HepG2 (cell line): ENCODE measurements around the gene CSTF3. TPM values are rescaled to one million over a fixed set of nuclear protein-coding genes. Genes with fewer than 3 reads are reported as not detected.

ENCODE experiments used
- ATAC-seq: fragments of 200-7000 bp; cut with Tn5 transposase; 3 replicates; pipeline ENCODE4 v1.9.1; 2020; ENCODE audit warnings: mild to moderate bottlenecking, moderate library complexity
- BruUV-seq: library from RNA; stranded (reverse); fragments of 400-500 nt; replicated peaks from 2 replicates; lab custom pipeline; 2021; lab: Mats Ljungman, UMichigan
- CTCF ChIA-PET: fragments of 300-600 bp; formaldehyde crosslinking; extraction: SDS; loops from one replicate; lab custom pipeline; 2021; ENCODE audit warnings: low total read pairs, inconsistent platforms, low intra/inter-chr PET ratio; lab: Yijun Ruan, JAX
- POLR2A ChIA-PET: fragments of 350-600 bp; sonication (Branson Sonifier 250); formaldehyde crosslinking; loops from one replicate; lab custom pipeline; 2020; ENCODE audit warnings: antibody characterized with exemption, inconsistent platforms; lab: Yijun Ruan, JAX
- DNase-seq: peaks from one replicate; pipeline ENCODE4 v3.0.0-alpha.2; 2015; ENCODE audit warnings: low spot score
- FAIRE-seq: peaks from 3 replicates; lab custom pipeline; 2011; peaks lifted over from hg19 to GRCh38; lab: Jason Lieb, UNC
- H2AFZ ChIP-seq: one replicate; pipeline ENCODE4 v1.6.1; 2011; ENCODE audit warnings: low read length, inconsistent platforms
- H3K27ac ChIP-seq: fragments of 300-600 bp; 3 replicates; pipeline ENCODE4 v1.8.0; 2011; ENCODE audit warnings: mixed run types, mild to moderate bottlenecking, mixed read lengths, low read length, inconsistent platforms; ENCODE audit not compliant: insufficient read depth; ENCODE audit errors: extremely low read length
- H3K27me3 ChIP-seq, 2 experiments: fragments of 200-600 bp in 1 of 2; 2 replicates in 1 of 2; 3 replicates in 1 of 2; pipeline versions ENCODE4 v1.6.0 to v1.8.0; 2011; ENCODE audit warnings: low read length in 2 of 2, mild to moderate bottlenecking in 2 of 2, moderate library complexity in 2 of 2, inconsistent platforms in 1 of 2; ENCODE audit not compliant: insufficient read depth in 2 of 2, control insufficient read depth in 1 of 2
- H3K36me3 ChIP-seq, 2 experiments: fragments of 200-600 bp in 1 of 2; replicated peaks in 1 of 2; 2 replicates in 1 of 2; 3 replicates in 1 of 2; pipeline versions ENCODE4 v1.5.1 to v1.8.0; 2011; ENCODE audit warnings: low read length in 2 of 2, inconsistent platforms in 1 of 2; ENCODE audit not compliant: insufficient read depth in 2 of 2, control insufficient read depth in 1 of 2
- H3K4me1 ChIP-seq: 2 replicates; pipeline ENCODE4 v1.5.1; 2012; ENCODE audit warnings: low read length, inconsistent platforms; ENCODE audit not compliant: insufficient read depth
- H3K4me2 ChIP-seq: 2 replicates; pipeline ENCODE4 v1.6.0; 2011; ENCODE audit warnings: low read depth, low read length, inconsistent platforms
- H3K4me3 ChIP-seq, 3 experiments: fragments of 200-600 bp in 1 of 3; sonication (generic), shearing (Covaris generic) in 1 of 3; replicated peaks in 1 of 3; 2 replicates each; pipeline ENCODE4 v1.5.1; 2011 to 2016; ENCODE audit warnings: low read length in 3 of 3, inconsistent platforms in 2 of 3, low read depth in 2 of 3, mild to moderate bottlenecking in 2 of 3, control low read depth in 1 of 3, mixed read lengths in 1 of 3; ENCODE audit not compliant: insufficient read depth in 1 of 3
- H3K79me2 ChIP-seq: one replicate; pipeline ENCODE4 v1.6.1; 2011; ENCODE audit warnings: low read length, inconsistent platforms; ENCODE audit not compliant: insufficient read depth
- H3K9ac ChIP-seq: 2 replicates; pipeline ENCODE4 v1.6.0; 2011; ENCODE audit warnings: mild to moderate bottlenecking, low read depth, low read length, inconsistent platforms; ENCODE audit not compliant: insufficient read depth
- H3K9me3 ChIP-seq: 2 replicates; pipeline ENCODE4 v1.5.1; 2012; ENCODE audit warnings: mild to moderate bottlenecking, low read length
- H4K20me1 ChIP-seq: 2 replicates; pipeline ENCODE4 v1.6.0; 2011; ENCODE audit warnings: inconsistent platforms, mild to moderate bottlenecking, low read length, moderate library complexity; ENCODE audit not compliant: insufficient read depth
- ATF2 ChIP-seq: sonication (generic); formaldehyde crosslinking; IDR thresholded peaks from 2 replicates; pipeline ENCODE4 v1.4.0; 2020; ENCODE audit warnings: missing genetic modification reagents
- CEBPB ChIP-seq: IDR thresholded peaks from 2 replicates; pipeline ENCODE4 v1.6.1; 2011; ENCODE audit warnings: low read depth, low read length, improper control_type of control experiment, borderline replicate concordance
- CREB3 ChIP-seq: sonication (generic); formaldehyde crosslinking; IDR thresholded peaks from 2 replicates; pipeline ENCODE4 v1.5.0; 2020; ENCODE audit warnings: missing genetic modification reagents
- DMTF1 ChIP-seq: sonication (generic); formaldehyde crosslinking; IDR thresholded peaks from 2 replicates; pipeline ENCODE4 v1.4.0; 2020; ENCODE audit warnings: mild to moderate bottlenecking, missing genetic modification reagents
- IRF1 ChIP-seq: sonication (generic); formaldehyde crosslinking; IDR thresholded peaks from 2 replicates; pipeline ENCODE4 v1.4.0; 2020; ENCODE audit warnings: low read depth, mild to moderate bottlenecking, missing genetic modification reagents
- RFXAP ChIP-seq: sonication (generic); formaldehyde crosslinking; IDR thresholded peaks from 2 replicates; pipeline ENCODE4 v1.4.0; 2020; ENCODE audit warnings: missing genetic modification reagents, borderline replicate concordance
- TFAP4 ChIP-seq: sonication (generic); IDR thresholded peaks from 2 replicates; pipeline ENCODE4 v1.6.1; 2016; ENCODE audit warnings: low read depth, borderline replicate concordance
- TGIF2 ChIP-seq: IDR thresholded peaks from 2 replicates; pipeline ENCODE4 v1.6.1; 2016; ENCODE audit warnings: control low read depth, missing compliant biosample characterization
- ZKSCAN5 ChIP-seq: sonication (generic); formaldehyde crosslinking; IDR thresholded peaks from 2 replicates; pipeline ENCODE4 v1.5.1; 2020; ENCODE audit warnings: mild to moderate bottlenecking, missing genetic modification reagents
- ZMAT5 ChIP-seq: sonication (generic); formaldehyde crosslinking; IDR thresholded peaks from 2 replicates; pipeline ENCODE4 v1.5.0; 2020; ENCODE audit warnings: mild to moderate bottlenecking, low read depth, missing genetic modification reagents, borderline replicate concordance
- ZNF225 ChIP-seq: sonication (generic); formaldehyde crosslinking; IDR thresholded peaks from 2 replicates; pipeline ENCODE4 v1.4.0; 2020; ENCODE audit warnings: mild to moderate bottlenecking, missing genetic modification reagents
- ZNF382 ChIP-seq: sonication (generic); formaldehyde crosslinking; IDR thresholded peaks from 2 replicates; pipeline ENCODE4 v1.5.0; 2020; ENCODE audit warnings: missing genetic modification reagents, mild to moderate bottlenecking, borderline replicate concordance
- ZNF503 ChIP-seq: sonication (generic); formaldehyde crosslinking; IDR thresholded peaks from 2 replicates; pipeline ENCODE4 v1.4.0; 2020; ENCODE audit warnings: missing genetic modification reagents
- ZNF570 ChIP-seq: sonication (generic); formaldehyde crosslinking; IDR thresholded peaks from 2 replicates; pipeline ENCODE4 v1.4.0; 2020; ENCODE audit warnings: mild to moderate bottlenecking, missing genetic modification reagents, borderline replicate concordance
- ZNF619 ChIP-seq: sonication (generic); formaldehyde crosslinking; IDR thresholded peaks from 2 replicates; pipeline ENCODE4 v1.4.0; 2020; ENCODE audit warnings: mild to moderate bottlenecking, missing genetic modification reagents
- ZNF674 ChIP-seq: sonication (generic); formaldehyde crosslinking; IDR thresholded peaks from 2 replicates; pipeline ENCODE4 v1.5.0; 2020; ENCODE audit warnings: low read depth, mild to moderate bottlenecking, missing genetic modification reagents
- WGBS: methylation state at CpG from one replicate; pipeline ENCODE4 v1.1.6; 2017; ENCODE audit warnings: low lambda C conversion rate; 5-methylcytosine and 5-hydroxymethylcytosine counted together
- in situ Hi-C: cut with HindIII; loops from 2 replicates; pipeline ENCODE4 v1.10.0; 2017; ENCODE audit warnings: low pct_unique_long_range_greater_than_20kb; ENCODE audit not compliant: extremely low pct_ligation_motif_present
- intact Hi-C: fragments of 100-400 bp; cut with micrococcal nuclease; formaldehyde crosslinking; loops from one replicate; pipeline ENCODE4 v1.10.0; 2022; ENCODE audit not compliant: unreplicated experiment
- polyA plus RNA-seq, 8 experiments: library from polyadenylated mRNA; depleted of rRNA in 3 of 8; stranded (reverse) in 7 of 8; unstranded in 1 of 8; fragments of >200 nt; fragmentation: Illumina TruSeq in 4 of 8; extraction: Trizol in 4 of 8; gene quantifications; 2 replicates each; pipeline versions ENCODE4 v1.2.1 to v1.2.3, GENCODE V29; 2011 to 2016; ENCODE audit warnings: low read depth in 4 of 8, missing spikeins in 1 of 8, mixed read lengths in 1 of 8; ENCODE audit not compliant: insufficient read depth in 1 of 8
- total RNA-seq, 5 experiments: library from RNA; depleted of rRNA; stranded (reverse); fragments of >200 nt; fragmentation: Illumina TruSeq; extraction: Trizol; gene quantifications; 2 replicates each; pipeline ENCODE4 v1.2.3, GENCODE V29; 2016; ENCODE audit warnings: low read depth in 1 of 5

CSTF3 gene
- total and polyA plus RNA-seq, 2 of the 13 experiments (the other 11 are each of a cell fraction or from before 2014, with no cell fraction given) = 21.5 to 43.6 TPM

GRCh38 chr11:33067294-33067693, 94.0 kb downstream of the CSTF3 start:
- BruUV-seq = no TSS peak
- Histone ChIP-seq H3K27me3 (no peaks in the 10 kb centered on the region; a peak in 1 of 5 replicates), H3K27ac (no peak overlapping the region), H4K20me1 (no peaks in the 10 kb centered on the region), H3K9ac (no peak overlapping the region), H3K9me3 (no peaks in the 10 kb centered on the region), H3K4me3 (no peak overlapping the region), H2AFZ (no peak overlapping the region), H3K4me1 (peaks cover 1% of the 10 kb centered on the region; the same call in 1 of the 2 replicates), H3K36me3 (peaks cover 18 to 32% of the 10 kb centered on the region in 2 experiments), H3K79me2 (no peaks in the 10 kb centered on the region), H3K4me2 (no peak overlapping the region)
- intact Hi-C loops (loop anchor here (5.0 kb wide), 1 partner anchor 90 kb away; no protein-coding TSS in a partner anchor), in situ Hi-C loops (no loop called here)
- ATAC-seq (no peak), DNase-seq (no peak), FAIRE-seq (no peak)
- POLR2A ChIA-PET = no interaction called here
- CTCF ChIA-PET = interaction anchor here (4.5 kb wide), 1 partner anchor 106 kb away, joined by 52 read pairs; no protein-coding TSS in a partner anchor
- 100% methylated on average over 2 of the region's 3 CpGs for WGBS
- TF ChIP-seq ZNF503 (CRISPR knock-in tag) (no peak), CREB3 (CRISPR knock-in tag) (no peak), TFAP4 (peak; percentile 57; the same call in 1 of the 2 replicates), ZNF225 (CRISPR knock-in tag) (no peak), RFXAP (CRISPR knock-in tag) (no peak), ZNF619 (CRISPR knock-in tag) (no peak), ZNF674 (CRISPR knock-in tag) (no peak), ZKSCAN5 (CRISPR knock-in tag) (no peak), DMTF1 (CRISPR knock-in tag) (no peak), ZNF382 (no peak), ZNF570 (CRISPR knock-in tag) (no peak), ZMAT5 (CRISPR knock-in tag) (no peak), ATF2 (CRISPR knock-in tag) (no peak), IRF1 (CRISPR knock-in tag) (no peak), CEBPB (no peak), TGIF2 (CRISPR knock-in tag) (no peak)
